HL-60/S4 (cell line): ENCODE results near the gene EPHB2.

Experiments used
- in situ Hi-C: fragments of 300-500 bp; cut with MboI; formaldehyde crosslinking; loops from 2 replicates; pipeline ENCODE4 v1.14.3; 2022; ENCODE audit warnings: low sequenced_read_pairs

Gene EPHB2

GRCh38 chr1:22852144-22852655, 141.6 kb downstream of the EPHB2 start:
- in situ Hi-C loops, result no loop called here

GRCh38 chr1:22853651-22854185, 143.1 kb downstream of the EPHB2 start:
- in situ Hi-C loops, result no loop called here

GRCh38 chr1:22854688-22855565, 144.3 kb downstream of the EPHB2 start:
- in situ Hi-C loops, result no loop called here

GRCh38 chr1:22855668-22856606, 145.3 kb downstream of the EPHB2 start:
- in situ Hi-C loops, result no loop called here

- in situ Hi-C loops, result no loop called here
Measured at GRCh38 chr1:22857661-22858060, 147.0 kb downstream of the EPHB2 start.

- in situ Hi-C loops, result no loop called here
Measured at GRCh38 chr1:22860414-22860800, 149.8 kb downstream of the EPHB2 start.

GRCh38 chr1:22860883-22861385, 150.3 kb downstream of the EPHB2 start:
- in situ Hi-C loops, result no loop called here

- in situ Hi-C loops, result no loop called here
Measured at GRCh38 chr1:22861764-22862440, 151.3 kb downstream of the EPHB2 start.

GRCh38 chr1:22862752-22863151, 152.1 kb downstream of the EPHB2 start:
- in situ Hi-C loops, result no loop called here

GRCh38 chr1:22863766-22864165, 153.1 kb downstream of the EPHB2 start:
- in situ Hi-C loops, result no loop called here

- in situ Hi-C loops, result no loop called here
Measured at GRCh38 chr1:22864886-22865285, 154.2 kb downstream of the EPHB2 start.

GRCh38 chr1:22865736-22866135, 155.1 kb downstream of the EPHB2 start:
- in situ Hi-C loops, result no loop called here

GRCh38 chr1:22866868-22867267, 156.2 kb downstream of the EPHB2 start:
- in situ Hi-C loops, result no loop called here

- in situ Hi-C loops, result no loop called here
Measured at GRCh38 chr1:22868331-22868730, 157.7 kb downstream of the EPHB2 start.

GRCh38 chr1:22869325-22869724, 158.7 kb downstream of the EPHB2 start:
- in situ Hi-C loops, result no loop called here

- in situ Hi-C loops, result no loop called here
Measured at GRCh38 chr1:22870201-22870871, 159.7 kb downstream of the EPHB2 start.

GRCh38 chr1:22872981-22873664, 162.5 kb downstream of the EPHB2 start:
- in situ Hi-C loops, result no loop called here

GRCh38 chr1:22874785-22875184, 164.1 kb downstream of the EPHB2 start:
- in situ Hi-C loops, result no loop called here

GRCh38 chr1:22875241-22875640, 164.6 kb downstream of the EPHB2 start:
- in situ Hi-C loops, result no loop called here
